ENCODE measurements around the gene RAB14. TPM values are rescaled to one million over a fixed set of nuclear protein-coding genes. Genes with fewer than 3 reads are reported as not detected.

Gene RAB14
- total and polyA plus RNA-seq, 2 experiments from 2014 or later: 22.8 to 31.0 TPM

DNA sequence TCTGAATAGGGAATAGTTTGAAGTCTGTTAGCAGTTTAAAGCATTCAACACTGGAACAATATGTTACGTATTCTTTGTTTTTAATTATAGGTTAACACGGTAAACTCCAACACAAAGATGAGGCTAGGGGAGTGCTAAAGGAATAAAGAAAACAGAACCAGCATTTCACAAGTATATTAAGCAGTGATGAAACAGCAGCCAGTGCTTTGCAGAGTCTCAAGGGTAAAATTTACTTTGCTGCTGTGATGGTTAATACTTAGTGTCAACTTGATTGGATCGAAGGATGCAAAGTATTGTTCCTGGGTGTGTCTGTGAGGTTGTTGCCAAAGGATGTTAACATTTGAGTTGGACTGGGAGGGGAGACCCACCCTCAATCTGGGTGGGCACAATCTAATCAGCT lies 36.2 kb upstream of the RAB14 start:
- H3K27me3 Mint-ChIP-seq (ENCODE audit: insufficient read depth, low read depth, poor library complexity): peaks cover 9% of the 10 kb centered on the region
- Histone ChIP-seq H3K79me2 (replicated peaks; ENCODE audit: insufficient read depth) (no peaks in the 10 kb centered on the region), H3K27ac (ENCODE audit: low read depth) (no peak overlapping the region), H3K36me3 (ENCODE audit: insufficient read depth) (no peaks in the 10 kb centered on the region), H2AFZ (no peak overlapping the region), H4K20me1 (replicated peaks; ENCODE audit: insufficient read depth) (no peaks in the 10 kb centered on the region), H3F3A (replicated peaks; ENCODE audit: low read depth) (no peaks in the 10 kb centered on the region), H3K4me1 (ENCODE audit: insufficient read depth) (no peaks in the 10 kb centered on the region), H3K4me3 (no peak overlapping the region), H3K4me2 (no peak overlapping the region), H3K27me3 (ENCODE audit: insufficient read depth) (no peaks in the 10 kb centered on the region), H3K9me2 (ENCODE audit: insufficient read depth) (peaks cover 14% of the 10 kb centered on the region; the same call in 1 of the 2 replicates)
- no peaks in the 10 kb centered on the region for H3K36me3 Mint-ChIP-seq (ENCODE audit: low read depth)
- no peak overlapping the region for H3K4me3 Mint-ChIP-seq
- TF ChIP-seq, protein P1, sequence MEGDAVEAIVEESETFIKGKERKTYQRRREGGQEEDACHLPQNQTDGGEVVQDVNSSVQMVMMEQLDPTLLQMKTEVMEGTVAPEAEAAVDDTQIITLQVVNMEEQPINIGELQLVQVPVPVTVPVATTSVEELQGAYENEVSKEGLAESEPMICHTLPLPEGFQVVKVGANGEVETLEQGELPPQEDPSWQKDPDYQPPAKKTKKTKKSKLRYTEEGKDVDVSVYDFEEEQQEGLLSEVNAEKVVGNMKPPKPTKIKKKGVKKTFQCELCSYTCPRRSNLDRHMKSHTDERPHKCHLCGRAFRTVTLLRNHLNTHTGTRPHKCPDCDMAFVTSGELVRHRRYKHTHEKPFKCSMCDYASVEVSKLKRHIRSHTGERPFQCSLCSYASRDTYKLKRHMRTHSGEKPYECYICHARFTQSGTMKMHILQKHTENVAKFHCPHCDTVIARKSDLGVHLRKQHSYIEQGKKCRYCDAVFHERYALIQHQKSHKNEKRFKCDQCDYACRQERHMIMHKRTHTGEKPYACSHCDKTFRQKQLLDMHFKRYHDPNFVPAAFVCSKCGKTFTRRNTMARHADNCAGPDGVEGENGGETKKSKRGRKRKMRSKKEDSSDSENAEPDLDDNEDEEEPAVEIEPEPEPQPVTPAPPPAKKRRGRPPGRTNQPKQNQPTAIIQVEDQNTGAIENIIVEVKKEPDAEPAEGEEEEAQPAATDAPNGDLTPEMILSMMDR (conservative IDR thresholded peaks at IDR 0.05; ENCODE audit: low read depth in 2 of 2): no peak
- TF ChIP-seq NANOG (IDR thresholded peaks at IDR 0.05; ENCODE audit: borderline replicate concordance): no peak
- TF ChIP-seq POLR2AphosphoS5 (IDR thresholded peaks at IDR 0.05; ENCODE audit: low read depth): no peak
- TF ChIP-seq STAT1 (IDR thresholded peaks at IDR 0.05; ENCODE audit: unreplicated experiment): no peak
- TF ChIP-seq, protein P2, sequence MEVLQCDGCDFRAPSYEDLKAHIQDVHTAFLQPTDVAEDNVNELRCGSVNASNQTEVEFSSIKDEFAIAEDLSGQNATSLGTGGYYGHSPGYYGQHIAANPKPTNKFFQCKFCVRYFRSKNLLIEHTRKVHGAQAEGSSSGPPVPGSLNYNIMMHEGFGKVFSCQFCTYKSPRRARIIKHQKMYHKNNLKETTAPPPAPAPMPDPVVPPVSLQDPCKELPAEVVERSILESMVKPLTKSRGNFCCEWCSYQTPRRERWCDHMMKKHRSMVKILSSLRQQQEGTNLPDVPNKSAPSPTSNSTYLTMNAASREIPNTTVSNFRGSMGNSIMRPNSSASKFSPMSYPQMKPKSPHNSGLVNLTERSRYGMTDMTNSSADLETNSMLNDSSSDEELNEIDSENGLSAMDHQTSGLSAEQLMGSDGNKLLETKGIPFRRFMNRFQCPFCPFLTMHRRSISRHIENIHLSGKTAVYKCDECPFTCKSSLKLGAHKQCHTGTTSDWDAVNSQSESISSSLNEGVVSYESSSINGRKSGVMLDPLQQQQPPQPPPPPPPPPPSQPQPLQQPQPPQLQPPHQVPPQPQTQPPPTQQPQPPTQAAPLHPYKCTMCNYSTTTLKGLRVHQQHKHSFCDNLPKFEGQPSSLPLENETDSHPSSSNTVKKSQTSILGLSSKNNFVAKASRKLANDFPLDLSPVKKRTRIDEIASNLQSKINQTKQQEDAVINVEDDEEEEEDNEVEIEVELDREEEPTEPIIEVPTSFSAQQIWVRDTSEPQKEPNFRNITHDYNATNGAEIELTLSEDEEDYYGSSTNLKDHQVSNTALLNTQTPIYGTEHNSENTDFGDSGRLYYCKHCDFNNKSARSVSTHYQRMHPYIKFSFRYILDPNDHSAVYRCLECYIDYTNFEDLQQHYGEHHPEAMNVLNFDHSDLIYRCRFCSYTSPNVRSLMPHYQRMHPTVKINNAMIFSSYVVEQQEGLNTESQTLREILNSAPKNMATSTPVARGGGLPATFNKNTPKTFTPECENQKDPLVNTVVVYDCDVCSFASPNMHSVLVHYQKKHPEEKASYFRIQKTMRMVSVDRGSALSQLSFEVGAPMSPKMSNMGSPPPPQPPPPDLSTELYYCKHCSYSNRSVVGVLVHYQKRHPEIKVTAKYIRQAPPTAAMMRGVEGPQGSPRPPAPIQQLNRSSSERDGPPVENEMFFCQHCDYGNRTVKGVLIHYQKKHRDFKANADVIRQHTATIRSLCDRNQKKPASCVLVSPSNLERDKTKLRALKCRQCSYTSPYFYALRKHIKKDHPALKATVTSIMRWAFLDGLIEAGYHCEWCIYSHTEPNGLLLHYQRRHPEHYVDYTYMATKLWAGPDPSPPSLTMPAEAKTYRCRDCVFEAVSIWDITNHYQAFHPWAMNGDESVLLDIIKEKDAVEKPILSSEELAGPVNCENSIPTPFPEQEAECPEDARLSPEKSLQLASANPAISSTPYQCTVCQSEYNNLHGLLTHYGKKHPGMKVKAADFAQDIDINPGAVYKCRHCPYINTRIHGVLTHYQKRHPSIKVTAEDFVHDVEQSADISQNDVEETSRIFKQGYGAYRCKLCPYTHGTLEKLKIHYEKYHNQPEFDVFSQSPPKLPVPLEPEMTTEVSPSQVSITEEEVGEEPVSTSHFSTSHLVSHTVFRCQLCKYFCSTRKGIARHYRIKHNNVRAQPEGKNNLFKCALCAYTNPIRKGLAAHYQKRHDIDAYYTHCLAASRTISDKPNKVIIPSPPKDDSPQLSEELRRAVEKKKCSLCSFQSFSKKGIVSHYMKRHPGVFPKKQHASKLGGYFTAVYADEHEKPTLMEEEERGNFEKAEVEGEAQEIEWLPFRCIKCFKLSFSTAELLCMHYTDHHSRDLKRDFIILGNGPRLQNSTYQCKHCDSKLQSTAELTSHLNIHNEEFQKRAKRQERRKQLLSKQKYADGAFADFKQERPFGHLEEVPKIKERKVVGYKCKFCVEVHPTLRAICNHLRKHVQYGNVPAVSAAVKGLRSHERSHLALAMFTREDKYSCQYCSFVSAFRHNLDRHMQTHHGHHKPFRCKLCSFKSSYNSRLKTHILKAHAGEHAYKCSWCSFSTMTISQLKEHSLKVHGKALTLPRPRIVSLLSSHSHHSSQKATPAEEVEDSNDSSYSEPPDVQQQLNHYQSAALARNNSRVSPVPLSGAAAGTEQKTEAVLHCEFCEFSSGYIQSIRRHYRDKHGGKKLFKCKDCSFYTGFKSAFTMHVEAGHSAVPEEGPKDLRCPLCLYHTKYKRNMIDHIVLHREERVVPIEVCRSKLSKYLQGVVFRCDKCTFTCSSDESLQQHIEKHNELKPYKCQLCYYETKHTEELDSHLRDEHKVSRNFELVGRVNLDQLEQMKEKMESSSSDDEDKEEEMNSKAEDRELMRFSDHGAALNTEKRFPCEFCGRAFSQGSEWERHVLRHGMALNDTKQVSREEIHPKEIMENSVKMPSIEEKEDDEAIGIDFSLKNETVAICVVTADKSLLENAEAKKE (CRISPR knock-in tag; IDR thresholded peaks at IDR 0.05): no peak
- TF ChIP-seq ZNF114 (CRISPR knock-in tag; IDR thresholded peaks at IDR 0.05): no peak
- no peak for TF ChIP-seq JUNB (IDR thresholded peaks at IDR 0.05; ENCODE audit: unreplicated experiment)
- TF ChIP-seq ZNF331 (CRISPR knock-in tag; IDR thresholded peaks at IDR 0.05; ENCODE audit: low read depth): no peak
- DNase-seq (ENCODE audit: low spot score) (no peak), ATAC-seq (no peak)
- H3K9me3 Mint-ChIP-seq: no peaks in the 10 kb centered on the region
- H3K4me1 Mint-ChIP-seq: peaks cover 16% of the 10 kb centered on the region
- no peak overlapping the region for H3K27ac Mint-ChIP-seq
